Kidney (tissue), 14 donors: ENCODE data around the gene HHATL. TPM values are rescaled to one million over a fixed set of nuclear protein-coding genes. Genes with fewer than 3 reads are reported as not detected.

Experiments
- DNase-seq, 5 donors: peaks; one replicate each; pipeline ENCODE4 v3.0.0-alpha.2; 2013 to 2020
- FAIRE-seq: peaks from 2 replicates; lab custom pipeline; 2012; peaks lifted over from hg19 to GRCh38; lab: Jason Lieb, UNC
- H3K27ac ChIP-seq, 2 donors: one replicate each; pipeline ENCODE4 v1.7.0; 2013; ENCODE audit warnings: low read depth in 2 of 2, low read length in 2 of 2, inconsistent platforms in 1 of 2
- H3K27me3 ChIP-seq: one replicate; pipeline ENCODE4 v1.7.1; 2013; ENCODE audit warnings: low read length, inconsistent platforms; ENCODE audit not compliant: control insufficient read depth, insufficient read depth
- H3K36me3 ChIP-seq, 3 donors: one replicate each; pipeline versions ENCODE4 v1.7.0 to v1.7.1; 2013; ENCODE audit warnings: low read length in 3 of 3, control low read depth in 1 of 3, inconsistent platforms in 1 of 3; ENCODE audit not compliant: insufficient read depth in 3 of 3, control insufficient read depth in 2 of 3
- H3K4me1 ChIP-seq, 3 donors: one replicate each; pipeline versions ENCODE4 v1.7.0 to v1.7.1; 2013; ENCODE audit warnings: low read length in 3 of 3, inconsistent platforms in 1 of 3, low read depth in 1 of 3; ENCODE audit not compliant: control insufficient read depth in 2 of 3, insufficient read depth in 2 of 3
- H3K4me3 ChIP-seq, 3 donors: one replicate each; pipeline versions ENCODE4 v1.7.0 to v1.8.1; 2013; ENCODE audit warnings: low read length in 3 of 3, control low read depth in 1 of 3, inconsistent platforms in 1 of 3
- H3K9ac ChIP-seq, 3 donors: one replicate each; pipeline versions ENCODE4 v1.7.0 to v1.7.1; 2013; ENCODE audit warnings: low read length in 3 of 3, control low read depth in 1 of 3, inconsistent platforms in 1 of 3
- H3K9me3 ChIP-seq, 3 donors: one replicate each; pipeline versions ENCODE4 v1.7.0 to v1.7.1; 2013; ENCODE audit warnings: low read length in 3 of 3, control low read depth in 1 of 3, inconsistent platforms in 1 of 3; ENCODE audit not compliant: control insufficient read depth in 2 of 3, insufficient read depth in 1 of 3
- CTCF ChIP-seq: IDR thresholded peaks from 3 replicates; pipeline ENCODE4 v1.5.1; 2012; ENCODE audit warnings: mild to moderate bottlenecking, moderate library complexity, borderline replicate concordance; ENCODE audit not compliant: insufficient read depth; ENCODE audit errors: extremely low read depth
- intact Hi-C: fragments of 100-400 bp; cut with DNase I; formaldehyde crosslinking; loops from one replicate; pipeline ENCODE4 v1.11.1; 2022
- polyA plus RNA-seq: library from polyadenylated mRNA; stranded (reverse); fragments of 350-450 nt; fragmentation: Illumina TruSeq; extraction: RNeasy Lipid Tissue Mini Kit (QIAGEN cat#74804); gene quantifications from one replicate; pipeline ENCODE4 v1.2.3, GENCODE V29; 2014; ENCODE audit warnings: low read depth, low replicate concordance; ENCODE audit not compliant: insufficient read depth
- total RNA-seq: library from RNA; stranded (reverse); fragmentation: NEBNext Ultra II Directional; extraction: Animal tissue kit (Norgen Biotek cat#: 25700); gene quantifications from one replicate; pipeline ENCODE4 v1.2.1, GENCODE V29; 2021
- donor health status: control.
- donor health status: control.
- donor health status: control.
- donor health status: control.
- donor health status: control.
- donor health status: DM: yes; HTN: yes; CAD: no.
- donor health status: Normal renal cell carcinoma (clear cell type).

The HHATL gene
- total and polyA plus RNA-seq, 2 donors from 2014 or later: not detected

- Histone ChIP-seq H3K4me1 (peaks cover 0 to 4% (median 0%) of the 10 kb centered on the region in 3 donors), H3K9me3 (no peaks in the 10 kb centered on the region), H3K36me3 (no peaks in the 10 kb centered on the region), H3K27ac (no peak overlapping the region), H3K4me3 (no peak overlapping the region), H3K9ac (no peak overlapping the region), H3K27me3 (peaks cover 8% of the 10 kb centered on the region)
- TF ChIP-seq CTCF: no peak
- intact Hi-C loops: no loop called here
- FAIRE-seq: no peak
- peak in 1 of 5 donors; percentile 18 for DNase-seq
Measured at GRCh38 chr3:42689421-42690014, 13.1 kb downstream of the HHATL start.

GRCh38 chr3:42688487-42689420 lies 13.8 kb downstream of the HHATL start:
- FAIRE-seq (no peak), DNase-seq (peak in 2 of 5 donors; percentile 24 to 43)
- Histone ChIP-seq H3K4me3 (no peak overlapping the region), H3K27ac (no peak overlapping the region), H3K9ac (no peak overlapping the region), H3K36me3 (no peaks in the 10 kb centered on the region), H3K9me3 (no peaks in the 10 kb centered on the region), H3K27me3 (peaks cover 8% of the 10 kb centered on the region), H3K4me1 (peaks cover 0 to 4% (median 0%) of the 10 kb centered on the region in 3 donors)
- TF ChIP-seq CTCF: no peak
- intact Hi-C loops: no loop called here

- H3K27me3 ChIP-seq: peaks cover 8% of the 10 kb centered on the region
- H3K9ac ChIP-seq: no peak overlapping the region
- TF ChIP-seq CTCF: no peak
- peak in 1 of 5 donors; percentile 57 for DNase-seq
- H3K9me3 ChIP-seq: no peaks in the 10 kb centered on the region
- no peak for FAIRE-seq
- no peaks in the 10 kb centered on the region for H3K36me3 ChIP-seq
- H3K4me1 ChIP-seq: peaks cover 0 to 4% (median 0%) of the 10 kb centered on the region in 3 donors
- H3K4me3 ChIP-seq: no peak overlapping the region
- intact Hi-C loops: no loop called here
- no peak overlapping the region for H3K27ac ChIP-seq
Measured at GRCh38 chr3:42688016-42688415, 14.6 kb downstream of the HHATL start.
